Effector memory CD4-positive, alpha-beta T cell (primary cell): ENCODE measurements around the gene TUB.

Experiments used
- DNase-seq, 3 donors: peaks; one replicate each; pipeline ENCODE4 v3.0.0-alpha.2; 2020
- H3K27ac ChIP-seq: 2 replicates; pipeline ENCODE4 v1.7.0; 2013; ENCODE audit warnings: mild to moderate bottlenecking, low read length, moderate library complexity; ENCODE audit not compliant: insufficient read depth, poor library complexity, severe bottlenecking
- H3K27me3 ChIP-seq: replicated peaks from 2 replicates; pipeline ENCODE4 v1.7.0; 2013; ENCODE audit warnings: mild to moderate bottlenecking, low read length; ENCODE audit not compliant: insufficient read depth, control insufficient read depth, poor library complexity, severe bottlenecking
- H3K36me3 ChIP-seq: 2 replicates; pipeline ENCODE4 v1.7.0; 2013; ENCODE audit warnings: mild to moderate bottlenecking, low read length, moderate library complexity; ENCODE audit not compliant: control insufficient read depth, insufficient read depth
- H3K4me1 ChIP-seq: 2 replicates; pipeline ENCODE4 v1.7.0; 2013; ENCODE audit warnings: low read length, mild to moderate bottlenecking; ENCODE audit not compliant: control insufficient read depth, insufficient read depth, poor library complexity, severe bottlenecking
- H3K4me3 ChIP-seq: 2 replicates; pipeline ENCODE4 v1.7.0; 2013; ENCODE audit warnings: low read length, low read depth, mild to moderate bottlenecking; ENCODE audit not compliant: insufficient read depth, poor library complexity, severe bottlenecking
- H3K9me3 ChIP-seq: 2 replicates; pipeline ENCODE4 v1.7.0; 2013; ENCODE audit warnings: mild to moderate bottlenecking, low read length, moderate library complexity; ENCODE audit not compliant: control insufficient read depth

Gene TUB

DNA sequence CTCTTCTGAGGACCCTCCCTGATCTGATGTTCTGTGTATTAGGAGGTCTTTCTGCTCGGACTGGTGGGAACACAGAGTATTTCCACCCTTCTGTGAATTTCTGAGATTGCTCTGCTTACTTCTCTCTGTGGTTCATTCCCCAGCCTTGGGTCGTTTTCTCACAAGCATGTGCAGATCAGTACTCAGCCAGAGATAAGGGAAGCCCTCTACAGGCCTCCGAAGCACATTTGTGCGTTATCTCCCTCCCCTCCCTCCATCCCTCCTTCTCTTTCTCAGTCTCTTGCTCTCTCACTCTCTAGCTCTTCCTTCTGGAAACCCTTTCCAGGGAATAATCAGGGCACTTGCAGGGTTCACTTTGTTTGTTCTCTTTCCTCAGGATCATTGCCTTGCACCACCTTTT lies 35.2 kb upstream of the TUB start:
- no peaks in the 10 kb centered on the region for H3K36me3 ChIP-seq
- DNase-seq, result no peak
- no peak overlapping the region for H3K27ac ChIP-seq
- no peaks in the 10 kb centered on the region for H3K27me3 ChIP-seq
- no peak overlapping the region for H3K4me3 ChIP-seq
- H3K9me3 ChIP-seq, result no peaks in the 10 kb centered on the region
- H3K4me1 ChIP-seq, result no peaks in the 10 kb centered on the region

GRCh38 chr11:8047382-8047781 lies 33.6 kb upstream of the TUB start:
- H3K27ac ChIP-seq, result no peak overlapping the region
- no peaks in the 10 kb centered on the region for H3K27me3 ChIP-seq
- no peaks in the 10 kb centered on the region for H3K4me1 ChIP-seq
- H3K9me3 ChIP-seq, result no peaks in the 10 kb centered on the region
- DNase-seq, result no peak
- H3K36me3 ChIP-seq, result no peaks in the 10 kb centered on the region
- no peak overlapping the region for H3K4me3 ChIP-seq

GRCh38 chr11:8049084-8049483 lies 31.9 kb upstream of the TUB start:
- no peaks in the 10 kb centered on the region for H3K36me3 ChIP-seq
- no peak overlapping the region for H3K4me3 ChIP-seq
- H3K9me3 ChIP-seq, result no peaks in the 10 kb centered on the region
- H3K4me1 ChIP-seq, result no peaks in the 10 kb centered on the region
- no peak for DNase-seq
- no peak overlapping the region for H3K27ac ChIP-seq
- no peaks in the 10 kb centered on the region for H3K27me3 ChIP-seq

DNA sequence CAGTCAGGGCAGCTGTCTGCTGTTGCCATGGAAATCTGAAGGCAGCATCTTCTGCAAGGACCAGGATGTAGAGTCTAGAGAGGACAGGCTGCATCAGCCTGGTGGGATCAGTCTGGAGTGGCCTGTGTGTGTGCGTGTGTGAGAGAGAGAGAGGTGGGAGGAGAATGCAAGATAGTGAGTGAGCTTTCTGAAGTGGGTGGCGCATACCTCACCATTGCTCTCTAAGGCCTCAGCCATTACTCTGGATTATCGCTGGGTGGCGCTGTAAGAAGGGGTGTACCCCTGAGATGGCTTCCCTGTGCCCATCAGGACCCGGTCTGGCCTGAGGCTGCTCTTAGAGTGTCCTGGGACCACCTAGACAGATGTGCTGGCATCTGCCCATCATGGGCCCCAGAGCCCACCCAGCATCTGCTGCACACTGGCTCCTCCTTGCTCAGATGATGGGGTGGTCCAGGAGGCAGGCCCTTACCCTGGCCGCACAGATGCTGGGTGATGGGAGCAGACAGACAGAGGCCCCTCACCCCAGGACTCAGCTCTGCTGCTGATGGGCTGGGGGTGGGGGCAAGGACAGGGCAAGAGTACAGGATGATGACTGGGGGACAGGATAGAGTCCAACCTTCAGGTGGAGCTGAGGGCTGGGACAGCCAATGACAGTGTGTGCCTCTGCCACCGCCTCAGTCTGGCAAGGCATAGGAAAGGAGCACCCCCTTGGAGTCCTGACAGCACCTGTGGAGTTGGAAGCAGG lies 25.7 kb upstream of the TUB start:
- H3K36me3 ChIP-seq, result no peaks in the 10 kb centered on the region
- H3K4me1 ChIP-seq, result no peaks in the 10 kb centered on the region
- no peaks in the 10 kb centered on the region for H3K27me3 ChIP-seq
- H3K4me3 ChIP-seq, result no peak overlapping the region
- no peaks in the 10 kb centered on the region for H3K9me3 ChIP-seq
- DNase-seq, result no peak
- H3K27ac ChIP-seq, result no peak overlapping the region

- H3K4me1 ChIP-seq, result no peaks in the 10 kb centered on the region
- no peak for DNase-seq
- H3K27ac ChIP-seq, result no peak overlapping the region
- H3K36me3 ChIP-seq, result no peaks in the 10 kb centered on the region
- no peak overlapping the region for H3K4me3 ChIP-seq
- H3K9me3 ChIP-seq, result no peaks in the 10 kb centered on the region
- no peaks in the 10 kb centered on the region for H3K27me3 ChIP-seq
Measured at GRCh38 chr11:8055836-8056526, 25.0 kb upstream of the TUB start.

- Histone ChIP-seq H3K4me3 (no peak overlapping the region), H3K9me3 (no peaks in the 10 kb centered on the region), H3K4me1 (no peaks in the 10 kb centered on the region), H3K27ac (no peak overlapping the region), H3K27me3 (no peaks in the 10 kb centered on the region), H3K36me3 (no peaks in the 10 kb centered on the region)
- no peak for DNase-seq
Measured at GRCh38 chr11:8056810-8057463, 24.1 kb upstream of the TUB start.

- H3K27me3 ChIP-seq, result no peaks in the 10 kb centered on the region
- H3K36me3 ChIP-seq, result no peaks in the 10 kb centered on the region
- no peaks in the 10 kb centered on the region for H3K9me3 ChIP-seq
- DNase-seq, result no peak
- no peak overlapping the region for H3K4me3 ChIP-seq
- H3K27ac ChIP-seq, result no peak overlapping the region
- no peaks in the 10 kb centered on the region for H3K4me1 ChIP-seq
Measured at GRCh38 chr11:8058216-8058615, 22.8 kb upstream of the TUB start.

- no peaks in the 10 kb centered on the region for H3K36me3 ChIP-seq
- H3K27ac ChIP-seq, result no peak overlapping the region
- DNase-seq, result no peak
- no peaks in the 10 kb centered on the region for H3K9me3 ChIP-seq
- H3K27me3 ChIP-seq, result no peaks in the 10 kb centered on the region
- no peaks in the 10 kb centered on the region for H3K4me1 ChIP-seq
- no peak overlapping the region for H3K4me3 ChIP-seq
Measured at GRCh38 chr11:8059030-8059429, 22.0 kb upstream of the TUB start.

- H3K36me3 ChIP-seq, result no peaks in the 10 kb centered on the region
- H3K4me3 ChIP-seq, result no peak overlapping the region
- DNase-seq, result no peak
- H3K9me3 ChIP-seq, result no peaks in the 10 kb centered on the region
- no peaks in the 10 kb centered on the region for H3K4me1 ChIP-seq
- no peaks in the 10 kb centered on the region for H3K27me3 ChIP-seq
- no peak overlapping the region for H3K27ac ChIP-seq
Measured at GRCh38 chr11:8059571-8060011, 21.4 kb upstream of the TUB start.

DNA sequence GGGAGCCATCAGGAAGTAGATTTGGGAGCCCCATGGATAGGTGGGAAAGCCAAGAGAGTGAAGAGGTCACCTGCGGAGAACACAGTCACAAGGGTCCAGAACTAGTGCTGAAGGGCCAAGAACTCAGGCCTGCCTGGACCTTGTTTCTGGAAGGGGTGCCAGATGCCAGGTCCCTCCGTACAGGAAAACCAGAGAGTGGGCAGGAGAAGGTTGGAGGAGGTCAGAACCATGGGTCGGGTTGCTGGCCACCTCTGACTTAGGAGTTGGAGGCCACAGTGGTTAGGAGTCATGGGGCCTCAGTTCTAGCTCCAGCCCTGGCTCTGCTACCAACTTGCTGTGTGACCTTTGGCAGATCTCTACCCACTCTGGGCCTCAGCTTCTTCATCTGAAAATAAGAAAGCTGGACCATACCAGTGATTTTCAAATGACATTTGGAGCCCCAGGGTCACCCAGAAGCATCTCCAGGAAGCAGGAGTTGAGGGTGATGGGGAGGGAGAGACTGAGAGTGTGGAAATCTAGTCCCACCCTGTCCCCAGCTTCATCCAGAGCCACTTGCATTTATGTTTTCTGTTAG lies 20.8 kb upstream of the TUB start:
- Histone ChIP-seq H3K27me3 (no peaks in the 10 kb centered on the region), H3K27ac (no peak overlapping the region), H3K9me3 (no peaks in the 10 kb centered on the region), H3K4me3 (no peak overlapping the region), H3K4me1 (no peaks in the 10 kb centered on the region), H3K36me3 (no peaks in the 10 kb centered on the region)
- DNase-seq, result no peak
